Left cardiac atrium (tissue), 2 donors: Measurements from ENCODE around the gene PARM1. TPM values are rescaled to one million over a fixed set of nuclear protein-coding genes. Genes with fewer than 3 reads are reported as not detected.

Experiments
- total RNA-seq, 2 donors: library from RNA; stranded (reverse); fragmentation: NEBNext Ultra II Directional; extraction: Animal tissue kit (Norgen Biotek cat#: 25700); gene quantifications; one replicate each; pipeline ENCODE4 v1.2.1, GENCODE V29; 2021
- donor health status: DM: no; HTN: yes; CAD: no; lungs with severe emphysema.
- donor health status: DM: yes; HTN: yes; CAD: no.

Gene PARM1
- total RNA-seq, 2 donors from 2014 or later = 89.1 to 91.8 TPM

Other genes starting within 250 kb of the PARM1 start
- gene BTC, start 138.6 kb upstream of the PARM1 start, total RNA-seq = under 1 TPM; 0.29 to 0.35 TPM